GM21825 (cell line): ENCODE data around the gene FFAR1.

Experiments
- ATAC-seq: cut with Tn5 transposase; IDR thresholded peaks from one replicate; pipeline ENCODE4 v1.9.1; 2021; ENCODE audit warnings: mild to moderate bottlenecking, moderate library complexity; ENCODE audit not compliant: unreplicated experiment

FFAR1 gene, protein sequence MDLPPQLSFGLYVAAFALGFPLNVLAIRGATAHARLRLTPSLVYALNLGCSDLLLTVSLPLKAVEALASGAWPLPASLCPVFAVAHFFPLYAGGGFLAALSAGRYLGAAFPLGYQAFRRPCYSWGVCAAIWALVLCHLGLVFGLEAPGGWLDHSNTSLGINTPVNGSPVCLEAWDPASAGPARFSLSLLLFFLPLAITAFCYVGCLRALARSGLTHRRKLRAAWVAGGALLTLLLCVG (N-terminal part only)

DNA sequence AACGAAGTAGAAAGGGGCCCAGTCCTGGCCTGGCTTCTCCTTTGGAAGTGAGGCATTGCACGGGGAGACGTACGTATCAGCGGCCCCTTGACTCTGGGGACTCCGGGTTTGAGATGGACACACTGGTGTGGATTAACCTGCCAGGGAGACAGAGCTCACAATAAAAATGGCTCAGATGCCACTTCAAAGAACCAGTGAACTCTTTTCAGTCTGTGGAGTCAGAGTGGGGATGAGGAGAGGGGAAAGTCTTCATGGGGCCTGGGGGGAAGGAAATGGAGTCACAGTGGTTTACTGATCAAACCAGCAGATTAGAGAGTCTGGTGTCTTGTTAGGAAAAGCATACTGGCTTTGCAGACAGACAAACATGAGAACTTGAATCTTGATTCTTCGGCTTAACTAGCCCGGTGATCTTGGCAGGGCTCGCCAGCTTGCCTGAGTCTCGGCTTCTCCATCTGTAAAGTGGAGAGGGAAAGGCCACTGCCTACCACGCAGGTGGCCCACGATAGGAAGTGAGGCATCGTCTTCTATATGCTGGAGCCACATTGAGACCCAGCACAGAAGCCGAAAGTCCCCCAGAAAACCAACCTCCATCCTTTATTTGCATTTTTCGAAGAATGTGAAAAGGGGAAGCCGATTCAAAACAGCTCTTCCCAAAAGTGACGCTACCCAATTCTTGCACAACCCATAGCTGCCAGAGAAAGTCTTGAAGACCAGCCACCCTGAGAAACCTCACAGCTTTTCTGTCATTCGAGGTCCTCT, at the start of gene FFAR1:
TSS of gene FFAR1 (plus strand) at position 732 of the 759 bp plus-strand sequence. CDS start 3,650 bp downstream, outside the sequence.
- ATAC-seq: peak; percentile 45

DNA sequence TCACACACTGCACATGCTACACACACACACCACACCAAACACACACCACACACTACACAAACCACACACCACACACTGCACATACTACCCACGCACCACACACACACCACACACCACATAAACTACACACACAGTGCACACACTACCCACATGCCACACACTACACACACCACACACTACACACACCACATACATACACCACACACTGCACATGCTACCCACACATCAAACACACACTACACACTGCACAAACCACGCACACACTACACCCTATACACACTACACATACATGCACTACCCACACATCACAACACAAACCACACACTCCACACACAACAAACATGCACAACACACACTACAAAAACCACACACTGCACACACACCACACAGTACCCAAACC, 49.8 kb upstream of the FFAR1 start:
- ATAC-seq: no peak

DNA sequence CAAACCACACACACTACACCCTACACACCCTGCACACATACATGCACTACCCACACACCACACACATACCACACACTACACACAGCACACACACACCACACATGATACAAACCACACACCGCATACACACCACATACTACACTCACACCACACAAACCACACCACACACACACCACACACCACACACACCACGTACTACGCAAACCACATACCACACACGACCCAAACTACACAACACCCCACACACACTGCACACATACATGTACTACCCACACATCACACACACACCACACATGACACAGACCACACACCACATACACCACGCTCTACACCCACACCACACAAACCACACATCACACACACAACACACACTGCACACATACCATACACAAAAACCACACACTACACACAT, 49.1 kb upstream of the FFAR1 start:
- ATAC-seq: no peak

DNA sequence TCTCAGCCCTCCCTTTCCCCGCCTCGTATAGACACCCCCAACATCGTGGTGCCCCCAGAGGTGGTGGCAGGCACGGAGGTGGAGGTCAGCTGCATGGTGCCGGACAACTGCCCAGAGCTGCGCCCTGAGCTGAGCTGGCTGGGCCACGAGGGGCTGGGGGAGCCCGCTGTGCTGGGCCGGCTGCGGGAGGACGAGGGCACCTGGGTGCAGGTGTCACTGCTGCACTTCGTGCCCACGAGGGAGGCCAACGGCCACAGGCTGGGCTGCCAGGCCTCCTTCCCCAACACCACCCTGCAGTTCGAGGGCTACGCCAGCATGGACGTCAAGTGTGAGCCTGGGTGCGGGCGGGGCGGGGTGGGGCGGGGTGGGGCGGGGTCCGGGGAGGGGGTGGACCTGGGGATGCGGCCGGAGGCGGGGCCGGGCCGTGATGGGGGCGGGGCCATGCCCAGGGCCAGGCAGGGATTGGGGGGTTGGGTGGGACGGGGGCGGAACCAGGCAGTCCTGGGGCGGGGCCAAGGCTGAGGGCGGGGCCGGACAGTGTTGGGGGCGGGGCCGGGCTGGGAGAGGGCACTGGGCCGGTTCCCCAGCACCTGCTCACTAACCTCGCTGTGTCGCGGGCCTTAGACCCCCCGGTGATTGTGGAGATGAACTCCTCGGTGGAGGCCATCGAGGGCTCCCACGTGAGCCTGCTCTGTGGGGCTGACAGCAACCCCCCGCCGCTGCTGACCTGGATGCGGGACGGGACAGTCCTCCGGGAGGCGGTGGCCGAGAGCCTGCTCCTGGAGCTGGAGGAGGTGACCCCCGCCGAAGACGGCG, 48.0 kb upstream of the FFAR1 start:
- ATAC-seq: no peak

DNA sequence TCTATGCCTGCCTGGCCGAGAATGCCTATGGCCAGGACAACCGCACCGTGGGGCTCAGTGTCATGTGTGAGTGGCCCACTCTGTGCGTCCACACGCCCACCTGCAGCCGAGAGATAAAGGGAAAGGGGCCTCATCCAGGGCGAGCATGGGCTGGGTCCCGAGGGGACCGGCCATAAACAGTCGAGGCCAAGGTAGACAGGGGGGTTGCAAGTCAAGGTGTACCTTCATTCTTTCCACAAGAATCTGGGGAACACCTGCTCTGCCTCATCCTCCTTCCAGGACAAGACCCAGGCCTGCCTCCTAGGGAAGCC, 47.4 kb upstream of the FFAR1 start:
- no peak for ATAC-seq

DNA sequence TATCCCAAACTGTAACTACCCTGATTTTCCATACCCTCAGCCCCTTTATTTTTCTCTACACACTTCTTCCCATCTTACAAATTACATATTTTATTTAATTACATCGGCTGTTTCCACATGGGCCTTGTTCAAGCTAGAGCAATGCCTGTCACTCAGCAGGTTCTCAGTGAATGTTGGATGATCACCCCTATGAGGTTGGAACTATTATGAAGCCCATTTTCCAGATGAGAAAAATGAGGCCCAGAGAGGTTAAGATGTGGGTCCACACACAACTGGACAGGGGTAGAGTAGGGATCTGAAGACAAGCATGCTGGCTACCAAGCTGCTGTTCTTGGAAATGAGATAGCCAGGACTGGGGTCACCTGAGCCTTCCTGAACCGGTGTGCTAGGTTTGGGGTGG, 45.7 kb upstream of the FFAR1 start:
- no peak for ATAC-seq

DNA sequence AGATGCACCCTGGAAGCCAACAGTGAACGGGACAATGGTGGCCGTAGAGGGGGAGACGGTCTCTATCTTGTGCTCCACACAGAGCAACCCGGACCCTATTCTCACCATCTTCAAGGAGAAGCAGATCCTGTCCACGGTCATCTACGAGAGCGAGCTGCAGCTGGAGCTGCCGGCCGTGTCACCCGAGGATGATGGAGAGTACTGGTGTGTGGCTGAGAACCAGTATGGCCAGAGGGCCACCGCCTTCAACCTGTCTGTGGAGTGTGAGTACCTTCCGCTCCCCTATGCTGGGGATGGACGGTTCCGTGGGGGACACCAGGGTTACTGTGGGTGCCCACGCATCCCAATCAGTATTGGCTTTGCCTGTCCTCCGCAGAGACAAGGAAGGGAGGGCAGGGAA, 45.3 kb upstream of the FFAR1 start:
- ATAC-seq: no peak

DNA sequence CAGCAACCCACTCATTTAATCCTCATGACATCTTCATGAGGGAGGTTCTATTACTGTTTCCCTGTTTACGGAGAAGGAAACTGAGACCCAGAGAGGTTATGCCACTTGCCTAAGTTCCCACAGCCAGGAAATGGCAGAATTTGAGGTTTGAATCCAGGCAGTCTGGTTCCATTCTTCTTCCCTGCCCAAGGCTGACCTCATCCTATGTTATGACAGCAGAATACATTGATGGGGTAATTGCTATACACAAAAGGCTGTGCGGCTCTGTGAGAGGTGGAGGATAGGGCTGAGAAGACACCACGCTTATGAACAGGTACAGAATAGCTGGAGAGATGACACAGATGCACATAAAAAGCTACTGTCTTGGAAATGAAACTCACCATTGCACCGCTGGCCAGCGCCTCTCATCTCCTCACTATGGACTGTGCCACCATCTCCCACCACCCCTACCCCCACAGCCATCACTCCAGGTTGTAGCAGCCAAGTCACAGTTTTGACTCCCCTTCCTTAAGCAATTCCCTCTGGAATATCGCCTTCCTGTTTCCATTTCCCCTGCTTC, 44.3 kb upstream of the FFAR1 start:
- no peak for ATAC-seq

DNA sequence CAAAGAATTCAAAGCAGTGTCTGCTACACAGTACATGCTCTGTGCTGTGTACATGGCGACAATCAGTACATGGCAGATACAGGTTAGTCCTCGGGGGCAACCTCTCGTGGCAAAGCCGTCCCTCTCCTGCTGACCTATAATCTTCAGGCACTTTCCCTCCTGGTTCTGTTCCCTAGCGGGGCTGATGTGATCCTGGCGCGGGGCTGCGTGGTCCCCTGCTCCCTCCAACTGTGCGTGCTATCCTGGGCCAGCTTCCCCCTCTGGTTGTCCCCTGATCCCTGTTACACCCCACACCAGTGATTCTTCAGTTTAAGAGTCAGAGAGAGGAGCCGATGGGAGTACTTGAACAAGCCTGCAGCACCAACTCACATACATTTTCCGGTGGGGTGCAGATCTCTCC, 43.7 kb upstream of the FFAR1 start:
- ATAC-seq: no peak

DNA sequence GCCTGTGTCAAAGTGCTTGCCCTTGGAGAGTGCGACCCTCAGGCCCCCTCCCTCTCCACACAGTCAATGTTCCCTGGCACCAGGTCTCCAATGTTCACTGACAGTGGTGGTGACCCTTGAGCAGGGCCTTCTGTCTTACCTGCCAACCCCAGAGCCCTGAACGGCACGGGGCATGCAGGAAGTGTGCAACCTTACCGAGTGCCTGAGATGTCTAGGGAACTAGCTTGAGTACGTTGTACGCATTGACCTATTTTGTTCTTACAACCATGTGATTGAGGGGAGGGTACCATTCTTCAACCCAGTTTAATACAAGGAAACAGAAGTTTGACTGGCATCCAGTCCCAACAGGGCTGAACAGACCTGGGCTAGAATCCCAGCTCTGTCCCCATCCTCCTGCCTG, 42.5 kb upstream of the FFAR1 start:
- ATAC-seq: no peak

DNA sequence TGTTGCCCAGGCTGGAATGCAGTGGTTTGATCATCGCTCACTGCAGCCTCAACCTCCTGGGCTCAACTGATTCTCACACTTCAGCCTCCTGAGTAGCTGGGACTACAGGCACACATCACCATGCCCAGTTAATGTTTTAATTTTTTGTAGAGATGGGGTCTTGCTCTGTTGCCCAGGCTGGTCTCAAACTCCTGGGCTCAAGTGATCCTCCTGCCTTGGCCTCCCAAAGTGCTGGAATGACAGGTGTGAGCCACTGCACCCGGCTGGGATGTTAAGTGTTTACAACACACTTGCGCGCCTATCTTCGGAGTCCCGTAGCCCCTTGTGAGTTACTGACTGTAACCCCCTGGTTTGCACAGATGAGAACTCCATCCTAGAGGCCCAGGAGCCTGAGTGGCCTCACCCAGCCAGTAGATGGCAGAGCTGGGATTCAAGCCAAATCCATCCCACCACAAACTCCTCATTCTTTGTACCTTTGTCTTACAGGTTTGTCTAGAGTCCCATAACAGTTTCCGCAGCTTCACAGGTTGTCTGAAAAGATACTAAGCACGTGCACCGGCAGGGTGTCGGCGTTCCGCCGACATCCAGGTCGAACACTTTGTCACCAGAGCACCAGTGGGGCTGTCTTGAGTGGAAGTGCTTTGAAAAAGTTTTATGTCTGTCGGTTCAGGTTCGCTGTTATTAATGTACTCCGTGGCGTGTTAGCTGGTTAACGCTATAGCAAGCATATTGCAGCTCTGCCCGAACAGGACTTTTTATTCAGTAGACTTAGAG, 41.0 kb upstream of the FFAR1 start:
- ATAC-seq: no peak

DNA sequence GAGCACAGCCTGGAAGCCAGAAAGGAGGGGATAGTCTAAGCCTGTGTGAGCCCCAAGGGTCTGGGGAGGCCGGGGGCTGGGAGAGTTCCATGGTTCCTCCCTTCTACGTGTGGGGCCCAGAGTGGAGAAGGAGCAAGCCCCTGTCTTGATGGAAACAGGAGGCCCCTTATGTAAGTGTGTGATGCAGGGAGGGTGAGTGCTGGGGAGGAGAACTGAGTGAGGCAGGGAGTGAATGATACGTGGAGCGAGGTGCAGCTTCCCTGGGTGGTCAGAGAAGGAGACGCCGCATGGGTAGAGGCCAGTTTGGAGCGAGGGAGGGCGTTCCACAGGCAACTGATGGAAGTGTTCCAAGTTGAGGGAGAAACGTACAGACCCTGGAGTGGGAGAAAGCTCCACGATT, 39.8 kb upstream of the FFAR1 start:
- ATAC-seq: no peak

DNA sequence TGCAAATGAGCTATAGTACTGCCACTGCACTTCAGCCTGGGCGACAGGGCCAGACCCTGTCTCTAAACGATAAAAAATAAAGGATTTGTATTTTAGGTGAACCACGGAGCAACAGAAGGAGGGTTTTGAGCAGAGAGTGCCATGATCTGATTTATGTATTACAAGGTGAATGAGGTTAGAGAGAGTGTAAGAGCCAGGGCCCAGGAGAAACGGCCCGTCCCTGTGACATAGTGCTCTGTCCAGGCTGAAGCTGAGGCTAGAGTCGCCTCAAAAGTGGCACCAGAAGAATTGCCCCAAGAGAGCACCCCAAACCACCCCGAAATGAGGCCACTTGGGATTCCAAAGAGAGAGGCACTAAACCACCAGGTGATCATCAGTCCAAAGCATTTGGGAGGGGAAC, 38.8 kb upstream of the FFAR1 start:
- no peak for ATAC-seq

DNA sequence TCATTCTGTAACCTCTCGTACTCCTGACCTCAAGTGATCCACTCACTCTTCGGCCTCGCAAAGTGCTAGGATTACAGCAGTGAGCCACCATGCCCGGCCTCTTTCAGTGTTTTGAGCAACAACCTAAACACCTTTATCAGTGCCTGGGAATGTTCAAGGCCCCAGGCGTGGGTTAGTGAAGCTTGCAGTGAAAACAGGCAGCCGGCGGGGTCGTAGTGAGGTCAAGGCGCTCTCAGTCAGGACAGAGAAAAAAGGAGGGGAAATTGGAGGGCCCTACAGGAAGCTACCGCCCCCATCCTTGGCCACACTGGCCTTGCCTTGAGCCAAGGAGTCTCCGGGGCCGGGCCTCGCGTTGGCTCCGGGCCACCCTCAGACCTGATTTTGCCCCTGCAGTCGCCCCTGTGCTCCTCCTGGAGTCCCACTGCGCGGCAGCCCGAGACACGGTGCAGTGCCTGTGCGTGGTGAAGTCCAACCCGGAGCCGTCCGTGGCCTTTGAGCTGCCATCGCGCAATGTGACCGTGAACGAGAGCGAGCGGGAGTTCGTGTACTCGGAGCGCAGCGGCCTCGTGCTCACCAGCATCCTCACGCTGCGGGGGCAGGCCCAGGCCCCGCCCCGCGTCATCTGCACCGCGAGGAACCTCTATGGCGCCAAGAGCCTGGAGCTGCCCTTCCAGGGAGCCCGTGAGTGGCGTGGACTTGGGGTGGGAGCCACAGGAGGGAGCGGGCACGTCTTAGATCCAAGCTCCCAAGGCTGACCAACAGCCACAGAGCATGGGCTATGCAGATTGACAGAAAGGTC, 38.0 kb upstream of the FFAR1 start:
- ATAC-seq: no peak

DNA sequence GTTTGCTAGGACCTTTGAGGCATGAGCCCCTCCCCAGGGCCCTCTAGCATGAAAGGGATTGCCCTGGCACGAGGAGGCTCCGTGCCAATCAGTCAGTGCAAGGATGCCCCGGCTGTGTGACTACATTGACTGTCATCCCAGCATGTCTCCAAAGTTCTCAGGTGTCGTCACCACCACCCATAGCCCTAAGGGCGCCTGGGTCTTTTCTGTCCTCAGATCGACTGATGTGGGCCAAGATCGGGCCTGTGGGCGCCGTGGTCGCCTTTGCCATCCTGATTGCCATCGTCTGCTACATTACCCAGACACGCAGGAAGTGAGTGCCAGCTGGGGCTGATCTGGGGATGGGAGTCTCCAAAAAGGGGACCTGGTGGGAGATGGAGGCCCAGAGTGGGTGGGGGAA, 37.4 kb upstream of the FFAR1 start:
- no peak for ATAC-seq

DNA sequence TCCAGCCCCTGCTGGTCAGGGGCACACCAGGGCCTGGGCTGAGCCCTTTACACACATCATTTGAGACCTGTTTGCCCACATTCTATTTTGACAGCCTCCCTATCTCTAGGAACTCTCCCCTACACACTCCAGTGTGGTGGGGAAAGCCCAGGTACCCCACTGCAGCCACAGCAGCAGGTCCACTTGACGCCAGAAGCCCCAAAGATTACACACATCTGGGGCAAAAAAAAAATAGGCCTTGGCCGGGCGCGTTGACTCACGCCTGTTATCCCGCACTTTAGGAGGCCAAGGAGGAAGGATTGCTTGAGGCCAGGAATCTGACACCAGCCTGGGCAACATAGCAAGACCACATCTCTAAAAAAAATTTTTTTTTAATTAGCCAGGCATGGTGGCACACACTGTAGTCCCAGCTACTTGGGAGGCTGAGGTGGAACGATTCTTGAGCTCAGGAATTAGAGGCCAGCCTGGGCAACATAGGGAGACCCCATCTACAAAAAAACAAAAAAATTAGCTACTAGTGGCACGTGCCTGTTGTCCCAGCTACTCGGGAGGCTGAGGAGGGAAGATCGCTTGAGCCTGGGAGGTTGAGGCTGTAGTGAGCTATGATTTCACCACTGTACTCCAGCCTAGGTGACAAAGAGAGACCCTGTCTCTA, 36.8 kb upstream of the FFAR1 start:
- ATAC-seq: no peak

DNA sequence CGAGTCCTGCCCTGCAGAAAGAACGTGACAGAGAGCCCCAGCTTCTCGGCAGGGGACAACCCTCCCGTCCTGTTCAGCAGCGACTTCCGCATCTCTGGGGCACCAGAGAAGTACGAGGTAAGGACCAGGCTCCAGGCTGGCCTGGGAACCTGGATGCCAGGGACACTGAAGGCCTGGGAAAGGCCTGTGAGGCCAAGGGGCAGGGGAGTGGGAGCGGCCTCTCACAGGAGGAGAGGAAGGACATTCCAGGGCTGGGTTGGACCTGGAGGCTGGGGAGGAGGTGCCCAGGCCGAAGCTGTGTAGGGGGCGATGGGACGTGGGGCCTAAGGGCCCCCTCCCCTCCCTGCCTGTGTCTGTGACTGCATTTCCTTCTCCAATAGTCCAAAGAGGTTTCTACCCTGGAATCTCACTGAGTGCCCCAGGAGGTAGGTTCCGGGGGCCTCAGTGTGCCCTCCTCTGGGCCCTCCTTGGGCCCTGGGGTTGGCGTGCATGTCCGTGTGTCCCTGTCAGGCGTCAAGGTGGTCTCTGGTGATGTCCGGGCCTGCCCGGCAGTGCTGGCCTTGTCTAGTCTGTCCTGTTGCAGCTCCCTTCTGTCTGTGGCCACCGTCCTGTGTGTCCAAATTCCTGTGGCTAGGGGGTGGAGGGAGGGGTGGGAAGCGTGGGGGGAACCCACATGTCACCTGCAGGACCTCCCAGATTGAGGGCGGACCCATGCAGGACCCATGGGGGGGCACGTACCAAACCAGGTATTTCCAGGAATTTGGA, 35.6 kb upstream of the FFAR1 start:
- ATAC-seq: no peak

DNA sequence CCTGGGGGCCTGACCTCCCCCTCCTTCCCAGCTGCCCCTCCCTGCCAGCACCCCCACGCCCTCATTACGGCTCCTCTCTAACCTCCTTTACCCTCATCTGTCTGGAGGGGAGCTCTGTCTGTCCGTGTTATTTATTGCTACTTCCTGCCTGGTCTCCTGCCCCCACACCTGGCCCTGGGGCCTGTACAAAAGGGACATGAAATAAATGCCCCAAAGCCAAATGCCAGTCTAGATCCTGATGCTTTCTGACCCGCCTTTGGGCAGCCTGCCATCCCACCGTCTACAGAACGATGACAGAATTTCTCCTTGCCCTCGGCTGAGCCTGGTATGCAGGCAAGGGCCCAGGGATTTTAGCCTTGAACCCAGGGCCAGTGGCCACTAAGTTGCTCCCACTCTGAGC, 34.1 kb upstream of the FFAR1 start:
- no peak for ATAC-seq

DNA sequence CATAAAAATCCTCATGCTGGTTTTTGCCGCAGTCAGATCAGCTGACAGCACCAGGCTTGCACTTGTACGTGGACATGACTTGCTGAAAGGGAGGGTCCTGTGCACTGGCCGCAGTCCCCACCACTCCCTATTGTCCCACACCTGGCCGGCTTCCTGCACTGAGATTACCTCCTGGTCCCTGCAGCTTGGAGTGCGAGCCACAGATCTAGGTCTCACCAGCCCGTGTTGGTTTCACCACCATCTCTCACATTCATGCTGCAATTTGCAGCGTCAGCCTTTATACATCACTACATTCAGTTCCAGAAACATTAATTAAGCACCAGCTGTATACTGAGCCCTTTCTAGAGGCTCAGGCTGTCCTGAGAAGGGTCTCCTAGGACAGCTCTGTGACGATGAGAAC, 33.7 kb upstream of the FFAR1 start:
- ATAC-seq: no peak
